ENCODE measurements around the gene FAM219A. TPM values are rescaled to one million over a fixed set of nuclear protein-coding genes. Genes with fewer than 3 reads are reported as not detected.

Gene FAM219A
- total RNA-seq, 3 donors from 2014 or later, result 8.2 to 9.2 (median 9.0) TPM

DNA sequence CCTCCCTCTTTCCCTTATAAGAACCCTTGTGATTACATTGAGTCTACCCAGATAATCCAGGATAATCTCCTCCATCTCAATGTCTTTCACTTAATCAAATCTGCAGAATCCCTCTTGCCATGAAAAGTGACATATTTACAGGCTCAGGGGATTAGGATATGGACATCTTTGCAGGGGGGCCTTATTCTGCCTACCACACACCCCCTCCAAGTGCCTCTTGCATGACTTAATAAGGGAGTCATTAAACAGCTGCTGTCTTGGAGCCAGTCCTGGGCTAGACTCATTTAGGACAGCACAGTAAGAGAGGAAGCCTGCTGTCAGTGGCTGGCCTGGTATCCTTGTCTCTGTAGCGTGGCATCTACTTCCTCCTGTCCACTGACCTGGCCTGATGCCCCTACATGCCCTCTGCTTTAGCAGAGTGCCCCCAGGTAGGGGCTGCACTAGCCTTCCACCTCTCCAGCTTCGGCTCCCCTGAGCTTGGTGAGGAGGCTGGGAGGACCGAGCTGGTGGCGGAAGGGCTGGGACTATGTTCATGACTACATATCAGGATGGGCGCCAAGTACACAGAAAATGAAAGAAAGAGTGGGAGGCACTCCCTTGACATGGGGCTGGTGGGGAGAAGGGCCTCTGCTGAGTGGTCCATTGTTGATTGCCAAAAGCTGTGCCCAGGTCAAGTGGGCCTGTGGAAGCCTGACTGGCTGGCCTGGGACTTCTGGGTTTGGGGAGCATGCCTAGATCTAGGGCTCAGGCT, 47.2 kb upstream of the FAM219A start:
- Histone ChIP-seq H3K4me3 (no peak overlapping the region), H3K9me3 (no peaks in the 10 kb centered on the region), H3K36me3 (no peaks in the 10 kb centered on the region), H3K4me1 (peaks cover 4 to 13% of the 10 kb centered on the region in 2 donors), H3K27me3 (no peaks in the 10 kb centered on the region), H3K27ac (no peak overlapping the region)
- TF ChIP-seq POLR2AphosphoS5 (IDR thresholded peaks at IDR 0.05), result no peak
- intact Hi-C loops (cut with DNase I; ENCODE audit: low total_unique reads), result no loop called here
- no peak for DNase-seq (ENCODE audit: low spot score in 2 of 2)

DNA sequence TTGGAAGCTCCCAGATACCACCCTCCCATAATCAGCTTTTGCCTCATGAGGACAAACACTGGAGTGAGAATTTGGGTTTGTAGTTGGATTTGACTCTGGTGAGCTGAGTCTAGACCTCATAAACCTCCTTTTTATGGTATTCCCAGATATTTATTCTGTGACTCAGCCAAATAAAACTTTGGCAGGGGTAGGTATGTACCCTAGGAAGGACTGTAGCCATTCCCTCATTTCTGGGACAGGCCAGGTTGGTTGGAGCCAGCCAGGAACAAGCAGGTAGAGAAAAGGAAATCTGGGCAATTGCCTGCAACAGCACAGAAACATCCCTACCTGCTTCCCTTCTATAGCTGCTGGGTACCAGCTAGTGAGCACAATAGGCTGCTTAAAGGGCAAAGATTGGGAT, 45.0 kb upstream of the FAM219A start:
- intact Hi-C loops (cut with DNase I; ENCODE audit: low total_unique reads), result loop anchor here (5.0 kb wide), 1 partner anchor 696 kb away; no protein-coding TSS in a partner anchor
- TF ChIP-seq, protein P1, sequence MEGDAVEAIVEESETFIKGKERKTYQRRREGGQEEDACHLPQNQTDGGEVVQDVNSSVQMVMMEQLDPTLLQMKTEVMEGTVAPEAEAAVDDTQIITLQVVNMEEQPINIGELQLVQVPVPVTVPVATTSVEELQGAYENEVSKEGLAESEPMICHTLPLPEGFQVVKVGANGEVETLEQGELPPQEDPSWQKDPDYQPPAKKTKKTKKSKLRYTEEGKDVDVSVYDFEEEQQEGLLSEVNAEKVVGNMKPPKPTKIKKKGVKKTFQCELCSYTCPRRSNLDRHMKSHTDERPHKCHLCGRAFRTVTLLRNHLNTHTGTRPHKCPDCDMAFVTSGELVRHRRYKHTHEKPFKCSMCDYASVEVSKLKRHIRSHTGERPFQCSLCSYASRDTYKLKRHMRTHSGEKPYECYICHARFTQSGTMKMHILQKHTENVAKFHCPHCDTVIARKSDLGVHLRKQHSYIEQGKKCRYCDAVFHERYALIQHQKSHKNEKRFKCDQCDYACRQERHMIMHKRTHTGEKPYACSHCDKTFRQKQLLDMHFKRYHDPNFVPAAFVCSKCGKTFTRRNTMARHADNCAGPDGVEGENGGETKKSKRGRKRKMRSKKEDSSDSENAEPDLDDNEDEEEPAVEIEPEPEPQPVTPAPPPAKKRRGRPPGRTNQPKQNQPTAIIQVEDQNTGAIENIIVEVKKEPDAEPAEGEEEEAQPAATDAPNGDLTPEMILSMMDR (IDR thresholded peaks at IDR 0.05), result no peak
- TF ChIP-seq POLR2AphosphoS5 (IDR thresholded peaks at IDR 0.05) (no peak), POLR2A (IDR thresholded peaks at IDR 0.05) (no peak)

DNA sequence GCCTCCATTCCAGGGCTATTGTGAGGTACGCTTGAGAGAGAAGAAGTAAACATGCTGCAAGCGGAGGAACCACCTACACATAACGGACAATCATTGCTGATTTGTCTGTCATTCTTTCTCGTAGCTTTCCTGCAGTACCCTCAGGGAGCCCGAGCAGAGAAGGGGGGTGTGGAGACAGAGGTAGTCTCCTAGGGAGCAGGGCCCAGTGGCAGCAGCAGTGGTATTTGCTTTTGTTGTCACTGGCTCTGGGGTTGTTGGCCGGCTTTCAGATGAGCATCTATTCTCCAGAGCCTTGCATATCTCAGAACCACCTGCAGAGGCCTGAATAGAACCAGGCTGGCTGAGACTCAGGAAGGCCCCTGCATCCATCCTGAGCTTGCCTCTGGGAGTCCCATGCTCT, 44.5 kb upstream of the FAM219A start:
- intact Hi-C loops (cut with DNase I; ENCODE audit: low total_unique reads), result loop anchor here (5.0 kb wide), 1 partner anchor 696 kb away; no protein-coding TSS in a partner anchor
- DNase-seq (ENCODE audit: low spot score in 2 of 2), result peak in 1 of 2 donors; percentile 42
- peak overlapping the region; percentile 48 to 68 for H3K27ac ChIP-seq
- no peaks in the 10 kb centered on the region for H3K36me3 ChIP-seq
- TF ChIP-seq, protein P1 (IDR thresholded peaks at IDR 0.05), result no peak
- TF ChIP-seq POLR2A (IDR thresholded peaks at IDR 0.05) (no peak), POLR2AphosphoS5 (IDR thresholded peaks at IDR 0.05) (no peak)
- H3K27me3 ChIP-seq, result no peaks in the 10 kb centered on the region
- H3K4me3 ChIP-seq, result peak overlapping the region in 1 of 3 donors; percentile 35
- peaks cover 4 to 13% of the 10 kb centered on the region in 2 donors for H3K4me1 ChIP-seq
- H3K9me3 ChIP-seq, result no peaks in the 10 kb centered on the region

More for the DNA sequence above, 45.0 kb upstream of the FAM219A start:
- Histone ChIP-seq H3K4me1 (peaks cover 4 to 13% of the 10 kb centered on the region in 2 donors), H3K4me3 (no peak overlapping the region), H3K9me3 (no peaks in the 10 kb centered on the region), H3K27ac (no peak overlapping the region), H3K36me3 (no peaks in the 10 kb centered on the region), H3K27me3 (no peaks in the 10 kb centered on the region)
- DNase-seq (ENCODE audit: low spot score in 2 of 2), result no peak

DNA sequence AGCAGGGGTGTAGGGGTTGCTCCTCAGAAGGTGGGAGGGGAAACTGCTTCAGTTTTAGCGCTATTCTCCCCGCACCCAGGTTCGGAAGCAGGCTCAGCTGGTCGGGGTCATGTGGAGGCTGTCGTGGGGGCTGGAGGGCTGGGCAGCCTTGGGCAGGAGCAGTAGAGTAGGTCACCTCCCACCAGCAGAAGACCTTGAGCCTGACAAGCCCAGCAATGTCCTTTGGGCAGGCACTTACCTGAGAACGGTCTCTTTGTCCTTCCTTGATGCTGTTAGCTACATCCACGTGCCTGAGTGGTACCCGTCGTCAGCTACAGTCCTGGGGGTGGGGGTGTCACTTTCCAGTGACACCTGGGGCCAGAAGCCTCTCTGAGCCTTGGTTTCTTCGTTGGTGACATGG, 44.1 kb upstream of the FAM219A start:
- H3K4me1 ChIP-seq, result peaks cover 4 to 13% of the 10 kb centered on the region in 2 donors
- no peak for DNase-seq (ENCODE audit: low spot score in 2 of 2)

DNA sequence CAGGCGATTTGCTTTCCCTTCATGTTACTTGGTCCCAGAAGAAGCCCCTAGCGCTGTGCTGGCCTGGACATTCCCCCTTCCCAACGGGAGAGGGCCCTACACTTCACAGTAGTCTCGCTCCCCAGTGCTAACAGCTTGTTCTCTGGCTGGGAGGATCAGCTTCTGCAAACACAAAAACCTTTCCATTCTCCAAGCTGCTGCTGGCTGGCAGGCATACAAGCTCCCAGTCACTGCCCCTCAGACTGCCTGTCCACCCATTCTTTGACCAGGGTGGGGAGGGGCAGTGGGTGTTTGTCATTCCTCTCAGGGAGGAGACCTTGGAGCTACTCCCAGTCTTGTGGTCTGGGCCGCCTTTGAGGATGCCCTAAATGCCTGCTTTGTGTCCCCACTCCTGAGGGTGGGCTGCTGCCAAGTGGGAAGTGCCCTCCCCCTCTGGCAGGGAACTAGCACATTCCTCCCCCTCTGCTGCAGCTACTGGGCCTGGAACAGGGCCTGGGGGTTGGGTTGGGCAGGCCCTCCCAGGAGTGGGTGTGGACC, 43.6 kb upstream of the FAM219A start:
- DNase-seq (ENCODE audit: low spot score in 2 of 2), result peak; percentile 68 to 86

More for the DNA sequence above, 44.1 kb upstream of the FAM219A start:
- intact Hi-C loops (cut with DNase I; ENCODE audit: low total_unique reads), result loop anchor here (5.0 kb wide), 1 partner anchor 695 kb away; no protein-coding TSS in a partner anchor
- TF ChIP-seq, protein P1 (IDR thresholded peaks at IDR 0.05), result no peak
- no peak for TF ChIP-seq POLR2AphosphoS5 (IDR thresholded peaks at IDR 0.05)
- H3K27me3 ChIP-seq, result no peaks in the 10 kb centered on the region
- peak overlapping the region in 1 of 3 donors; percentile 35 for H3K4me3 ChIP-seq
- H3K9me3 ChIP-seq, result no peaks in the 10 kb centered on the region
- peak overlapping the region; percentile 48 to 68 for H3K27ac ChIP-seq
- H3K36me3 ChIP-seq, result no peaks in the 10 kb centered on the region

More for the DNA sequence above, 43.6 kb upstream of the FAM219A start:
- TF ChIP-seq, protein P1 (IDR thresholded peaks at IDR 0.05), result no peak
- TF ChIP-seq POLR2AphosphoS5 (IDR thresholded peaks at IDR 0.05), result peak in 1 of 3 donors; percentile 38
- intact Hi-C loops (cut with DNase I; ENCODE audit: low total_unique reads), result loop anchor here (5.0 kb wide), 1 partner anchor 695 kb away; no protein-coding TSS in a partner anchor
- H3K9me3 ChIP-seq, result no peaks in the 10 kb centered on the region
- H3K27ac ChIP-seq, result peak overlapping the region; percentile 48 to 68
- no peaks in the 10 kb centered on the region for H3K36me3 ChIP-seq
- no peaks in the 10 kb centered on the region for H3K27me3 ChIP-seq
- peaks cover 4 to 13% of the 10 kb centered on the region in 2 donors for H3K4me1 ChIP-seq
- H3K4me3 ChIP-seq, result peak overlapping the region in 1 of 3 donors; percentile 35

Data from breast epithelium (tissue), 4 donors.